HEK293 (cell line): ENCODE data around the gene PHLDB1.

ENCODE experiments used
- ATF2 ChIP-seq: fragments of 450-650 bp; formaldehyde crosslinking; IDR thresholded peaks from 2 replicates; pipeline ENCODE4 v1.5.1; 2016; ENCODE audit warnings: missing biosample characterization, missing genetic modification characterization, low read depth
- BCL11B ChIP-seq: fragments of 450-650 bp; formaldehyde crosslinking; IDR thresholded peaks from 2 replicates; pipeline ENCODE4 v1.5.1; 2016; ENCODE audit warnings: low read depth, missing biosample characterization, missing genetic modification characterization
- FEZF1 ChIP-seq: fragments of 450-650 bp; formaldehyde crosslinking; IDR thresholded peaks from 2 replicates; pipeline ENCODE4 v1.5.1; 2016; ENCODE audit warnings: missing biosample characterization, missing genetic modification characterization
- GLIS2 ChIP-seq: fragments of 450-650 bp; formaldehyde crosslinking; IDR thresholded peaks from 2 replicates; pipeline ENCODE4 v1.5.1; 2016; ENCODE audit warnings: missing biosample characterization, missing genetic modification characterization
- HOXA7 ChIP-seq: sonication (generic); formaldehyde crosslinking; IDR thresholded peaks from 2 replicates; pipeline ENCODE4 v1.8.1; 2022; ENCODE audit warnings: missing genetic modification reagents, borderline replicate concordance
- KLF1 ChIP-seq: fragments of 450-650 bp; formaldehyde crosslinking; IDR thresholded peaks from 2 replicates; pipeline ENCODE4 v1.5.1; 2016; ENCODE audit warnings: missing biosample characterization, missing genetic modification characterization
- KLF8 ChIP-seq: fragments of 450-650 bp; formaldehyde crosslinking; IDR thresholded peaks from 2 replicates; pipeline ENCODE4 v1.5.1; 2016; ENCODE audit warnings: missing biosample characterization, missing genetic modification characterization
- MYNN ChIP-seq: fragments of 450-650 bp; formaldehyde crosslinking; IDR thresholded peaks from 2 replicates; pipeline ENCODE4 v1.5.1; 2016; ENCODE audit warnings: missing biosample characterization, missing genetic modification characterization, borderline replicate concordance
- PRDM4 ChIP-seq: fragments of 450-650 bp; formaldehyde crosslinking; IDR thresholded peaks from 2 replicates; pipeline ENCODE4 v1.5.1; 2017; ENCODE audit warnings: missing biosample characterization, missing genetic modification characterization
- REPIN1 ChIP-seq: fragments of 450-650 bp; formaldehyde crosslinking; IDR thresholded peaks from 2 replicates; pipeline ENCODE4 v1.5.1; 2017; ENCODE audit warnings: missing biosample characterization, missing genetic modification characterization, low read depth
- SALL2 ChIP-seq: fragments of 450-650 bp; formaldehyde crosslinking; IDR thresholded peaks from 2 replicates; pipeline ENCODE4 v1.5.0; 2017; ENCODE audit warnings: missing biosample characterization, mild to moderate bottlenecking, missing genetic modification characterization, borderline replicate concordance
- SCRT1 ChIP-seq: fragments of 450-650 bp; formaldehyde crosslinking; IDR thresholded peaks from 2 replicates; pipeline ENCODE4 v1.5.1; 2016; ENCODE audit warnings: missing biosample characterization, missing genetic modification characterization, borderline replicate concordance
- SCRT2 ChIP-seq: fragments of 450-650 bp; formaldehyde crosslinking; IDR thresholded peaks from 2 replicates; pipeline ENCODE4 v1.5.1; 2016; ENCODE audit warnings: missing biosample characterization, missing genetic modification characterization
- TRIM28 ChIP-seq: IDR thresholded peaks from 2 replicates; pipeline ENCODE4 v1.6.1; 2011; ENCODE audit warnings: low read length, control low read depth, borderline replicate concordance
- ZBTB17 ChIP-seq: fragments of 450-650 bp; formaldehyde crosslinking; IDR thresholded peaks from 2 replicates; pipeline ENCODE4 v1.5.1; 2016; ENCODE audit warnings: missing biosample characterization, missing genetic modification characterization
- ZBTB44 ChIP-seq: fragments of 450-650 bp; IDR thresholded peaks from 2 replicates; pipeline ENCODE4 v1.5.1; 2018; ENCODE audit warnings: missing biosample characterization, mild to moderate bottlenecking, missing genetic modification characterization
- ZFHX2 ChIP-seq: fragments of 450-650 bp; formaldehyde crosslinking; conservative IDR thresholded peaks from 2 replicates; pipeline ENCODE4 v1.5.1; 2016; ENCODE audit warnings: missing biosample characterization, missing genetic modification characterization
- ZIC2 ChIP-seq: fragments of 450-650 bp; formaldehyde crosslinking; IDR thresholded peaks from 2 replicates; pipeline ENCODE4 v1.5.1; 2016; ENCODE audit warnings: missing biosample characterization, missing genetic modification characterization
- ZNF10 ChIP-seq: fragments of 450-650 bp; formaldehyde crosslinking; IDR thresholded peaks from 2 replicates; pipeline ENCODE4 v1.5.1; 2017; ENCODE audit warnings: missing biosample characterization, missing genetic modification characterization
- ZNF132 ChIP-seq: fragments of 450-650 bp; formaldehyde crosslinking; IDR thresholded peaks from 2 replicates; pipeline ENCODE4 v1.5.1; 2017; ENCODE audit warnings: missing biosample characterization, missing genetic modification characterization, borderline replicate concordance
- ZNF23 ChIP-seq: fragments of 450-650 bp; formaldehyde crosslinking; IDR thresholded peaks from 2 replicates; pipeline ENCODE4 v1.5.1; 2016; ENCODE audit warnings: missing biosample characterization, missing genetic modification characterization, borderline replicate concordance
- ZNF248 ChIP-seq: fragments of 450-650 bp; formaldehyde crosslinking; IDR thresholded peaks from 2 replicates; pipeline ENCODE4 v1.5.1; 2017; ENCODE audit warnings: missing biosample characterization, missing genetic modification characterization
- ZNF354C ChIP-seq: fragments of 450-650 bp; formaldehyde crosslinking; IDR thresholded peaks from 2 replicates; pipeline ENCODE4 v1.5.1; 2016; ENCODE audit warnings: missing biosample characterization, missing genetic modification characterization, low read depth, borderline replicate concordance
- ZNF366 ChIP-seq: fragments of 450-650 bp; formaldehyde crosslinking; conservative IDR thresholded peaks from 2 replicates; pipeline ENCODE4 v1.5.1; 2016; ENCODE audit warnings: missing biosample characterization, missing genetic modification characterization
- ZNF473 ChIP-seq: fragments of 450-650 bp; formaldehyde crosslinking; IDR thresholded peaks from 2 replicates; pipeline ENCODE4 v1.5.1; 2017; ENCODE audit warnings: missing biosample characterization, missing genetic modification characterization
- ZNF514 ChIP-seq: fragments of 450-650 bp; formaldehyde crosslinking; IDR thresholded peaks from 2 replicates; pipeline ENCODE4 v1.5.1; 2016; ENCODE audit warnings: missing biosample characterization, missing genetic modification characterization
- ZNF521 ChIP-seq: fragments of 450-650 bp; formaldehyde crosslinking; IDR thresholded peaks from 2 replicates; pipeline ENCODE4 v1.5.1; 2017; ENCODE audit warnings: missing biosample characterization, mild to moderate bottlenecking, missing genetic modification characterization
- ZNF555 ChIP-seq: fragments of 450-650 bp; formaldehyde crosslinking; conservative IDR thresholded peaks from 2 replicates; pipeline ENCODE4 v1.5.1; 2017; ENCODE audit warnings: missing biosample characterization, mild to moderate bottlenecking, missing genetic modification characterization, inconsistent platforms
- ZNF561 ChIP-seq: fragments of 450-650 bp; IDR thresholded peaks from 2 replicates; pipeline ENCODE4 v1.5.1; 2018; ENCODE audit warnings: missing biosample characterization, missing genetic modification characterization, borderline replicate concordance
- ZNF639 ChIP-seq: fragments of 450-650 bp; formaldehyde crosslinking; IDR thresholded peaks from 2 replicates; pipeline ENCODE4 v1.5.1; 2016; ENCODE audit warnings: missing biosample characterization, missing genetic modification characterization
- ZNF645 ChIP-seq: fragments of 450-650 bp; formaldehyde crosslinking; IDR thresholded peaks from 2 replicates; pipeline ENCODE4; 2016; ENCODE audit warnings: missing biosample characterization, missing genetic modification characterization
- ZNF701 ChIP-seq: fragments of 450-650 bp; formaldehyde crosslinking; IDR thresholded peaks from 2 replicates; pipeline ENCODE4 v1.5.1; 2016; ENCODE audit warnings: missing biosample characterization, missing genetic modification characterization
- ZNF785 ChIP-seq: fragments of 450-650 bp; formaldehyde crosslinking; IDR thresholded peaks from 2 replicates; pipeline ENCODE4 v1.5.1; 2016; ENCODE audit warnings: missing biosample characterization, missing genetic modification characterization

Gene PHLDB1

GRCh38 chr11:118634431-118635236 is 27.2 kb downstream of the PHLDB1 start (continued):
- TF ChIP-seq ZNF639 (tag by site-specific recombination) (no peak; the same call in 1 of the 2 replicates), ATF2 (tag by site-specific recombination) (no peak), TRIM28 (no peak), REPIN1 (tag by site-specific recombination) (no peak), ZNF132 (tag by site-specific recombination) (no peak), ZNF645 (tag by site-specific recombination) (no peak), ZNF701 (tag by site-specific recombination) (no peak), ZNF473 (no peak), ZNF514 (tag by site-specific recombination) (no peak), GLIS2 (tag by site-specific recombination) (peak; percentile 77), PRDM4 (no peak), SALL2 (no peak), ZNF10 (tag by site-specific recombination) (0 out of 2 replicates have a peak, but pooled peaks have one; percentile 6), BCL11B (tag by site-specific recombination) (no peak), SCRT2 (tag by site-specific recombination) (no peak), KLF8 (tag by site-specific recombination) (no peak; the same call in 1 of the 2 replicates), FEZF1 (tag by site-specific recombination) (no peak), SCRT1 (tag by site-specific recombination) (no peak), ZNF785 (tag by site-specific recombination) (no peak), ZBTB44 (tag by site-specific recombination) (no peak), ZFHX2 (tag by site-specific recombination) (no peak; the same call in none of the 2 replicates), ZNF248 (tag by site-specific recombination) (no peak), ZBTB17 (tag by site-specific recombination) (peak; percentile 57; the same call in 1 of the 2 replicates), ZNF561 (0 out of 2 replicates have a peak, but pooled peaks have one; percentile 29), MYNN (tag by site-specific recombination) (no peak), ZIC2 (tag by site-specific recombination) (no peak), ZNF521 (tag by site-specific recombination) (no peak), KLF1 (tag by site-specific recombination) (peak; percentile 75), HOXA7 (CRISPR knock-in tag) (no peak), ZNF354C (tag by site-specific recombination) (no peak), ZNF555 (no peak), ZNF366 (tag by site-specific recombination) (peak; percentile 96), ZNF23 (no peak)
